ENCODE results near the gene ZNF143. TPM values are rescaled to one million over a fixed set of nuclear protein-coding genes. Genes with fewer than 3 reads are reported as not detected.
A peak's percentile ranks its signal among the peaks of the same experiment; 100 is the strongest.

ZNF143 gene
- total and polyA plus RNA-seq, 2 of the 4 experiments (the other 2 are of a cell fraction), result 23.8 to 49.6 TPM

DNA sequence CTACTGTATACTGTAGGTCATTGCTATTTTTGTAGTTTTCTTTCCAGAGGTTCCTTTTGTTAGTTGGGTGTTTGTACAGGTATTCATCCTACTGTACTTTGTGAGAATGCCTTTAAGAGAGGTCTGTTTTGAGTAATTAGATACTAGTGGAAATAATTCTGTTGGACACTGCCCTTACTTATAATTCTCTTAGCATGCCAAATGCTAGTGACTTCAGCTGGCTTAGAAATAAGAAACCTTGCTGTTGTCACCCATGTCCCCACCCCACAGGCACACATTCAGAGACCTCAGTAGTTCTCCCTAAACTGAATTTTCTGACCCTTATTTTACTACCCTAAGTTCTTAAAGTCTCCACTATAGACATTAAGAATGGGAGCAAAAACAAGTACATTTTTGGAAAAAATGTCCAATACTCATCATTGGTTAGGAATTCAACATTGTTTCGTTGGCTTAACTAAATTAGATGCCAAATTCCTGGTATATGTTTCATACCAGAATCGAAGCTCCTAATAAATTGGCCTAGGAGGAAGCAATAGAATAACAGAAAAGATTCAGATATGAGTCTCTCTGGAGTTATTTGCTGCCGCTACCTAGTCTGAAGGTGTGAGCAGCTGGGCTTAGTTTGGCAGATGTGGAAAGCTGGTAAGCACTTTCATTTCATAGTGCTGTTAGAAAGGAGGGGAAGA lies 28.4 kb downstream of the ZNF143 start (continued):
- TF ChIP-seq, protein P1, sequence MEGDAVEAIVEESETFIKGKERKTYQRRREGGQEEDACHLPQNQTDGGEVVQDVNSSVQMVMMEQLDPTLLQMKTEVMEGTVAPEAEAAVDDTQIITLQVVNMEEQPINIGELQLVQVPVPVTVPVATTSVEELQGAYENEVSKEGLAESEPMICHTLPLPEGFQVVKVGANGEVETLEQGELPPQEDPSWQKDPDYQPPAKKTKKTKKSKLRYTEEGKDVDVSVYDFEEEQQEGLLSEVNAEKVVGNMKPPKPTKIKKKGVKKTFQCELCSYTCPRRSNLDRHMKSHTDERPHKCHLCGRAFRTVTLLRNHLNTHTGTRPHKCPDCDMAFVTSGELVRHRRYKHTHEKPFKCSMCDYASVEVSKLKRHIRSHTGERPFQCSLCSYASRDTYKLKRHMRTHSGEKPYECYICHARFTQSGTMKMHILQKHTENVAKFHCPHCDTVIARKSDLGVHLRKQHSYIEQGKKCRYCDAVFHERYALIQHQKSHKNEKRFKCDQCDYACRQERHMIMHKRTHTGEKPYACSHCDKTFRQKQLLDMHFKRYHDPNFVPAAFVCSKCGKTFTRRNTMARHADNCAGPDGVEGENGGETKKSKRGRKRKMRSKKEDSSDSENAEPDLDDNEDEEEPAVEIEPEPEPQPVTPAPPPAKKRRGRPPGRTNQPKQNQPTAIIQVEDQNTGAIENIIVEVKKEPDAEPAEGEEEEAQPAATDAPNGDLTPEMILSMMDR (conservative IDR thresholded peaks at IDR 0.05; ENCODE audit: low read depth, low read length), result no peak

DNA sequence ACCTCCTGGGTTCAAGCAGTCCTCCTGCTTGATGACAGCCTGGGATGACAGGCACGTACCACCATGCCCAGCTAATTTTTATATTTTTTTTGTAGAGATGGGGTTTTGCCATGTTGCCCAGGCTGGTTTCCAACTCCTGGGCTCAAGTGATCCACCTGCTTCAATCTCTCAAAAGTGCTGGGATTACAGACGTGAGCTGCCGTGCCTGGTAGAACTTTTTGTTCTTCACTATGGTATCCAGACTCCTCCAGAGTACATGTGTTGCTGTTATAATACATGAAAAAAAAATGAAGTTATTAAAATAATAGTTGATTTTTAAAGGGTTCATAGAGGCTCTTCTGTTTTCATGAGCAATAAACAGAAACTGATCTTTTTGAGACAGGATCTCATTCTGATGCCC lies 29.6 kb downstream of the ZNF143 start:
- no peak overlapping the region for H3K56ac ChIP-seq (ENCODE audit: extremely low read depth, insufficient read depth, low read length)
- H2AFZ ChIP-seq (replicated peaks; ENCODE audit: low read length, poor library complexity), result no peak overlapping the region
- no peak overlapping the region for H3K4me3 ChIP-seq (ENCODE audit: insufficient read depth, low read depth, low read length)
- intact Hi-C loops (cut with micrococcal nuclease) (no loop called here), dilution Hi-C loops (cut with HindIII; ENCODE audit: low sequenced_read_pairs, unreplicated experiment) (no loop called here), in situ Hi-C loops (cut with MboI; ENCODE audit: low sequenced_read_pairs) (no loop called here)
- 0 out of 2 replicates have a peak overlapping the region, but pooled peaks have one; percentile 52 for H3K14ac ChIP-seq (replicated peaks; ENCODE audit: low read depth, low read length)
- H3K27ac ChIP-seq (ENCODE audit: insufficient read depth, low read length), result no peak overlapping the region
- no peak overlapping the region for H3K18ac ChIP-seq (ENCODE audit: low read depth, low read length)
- ATAC-seq (ENCODE audit: low read depth) (no peak), DNase-seq (no peak)
- no peak overlapping the region for H3K9ac ChIP-seq (ENCODE audit: low read depth, low read length)
- no TSS peak for BruUV-seq (replicated peaks)
- H4K8ac ChIP-seq (ENCODE audit: low read depth in 2 of 2, low read length in 2 of 2), result peak overlapping the region; percentile 70 to 80; a peak in 2 of 4 replicates
- H3K9me1 ChIP-seq (ENCODE audit: insufficient read depth, low read length), result peaks cover 7% of the 10 kb centered on the region
- H2BK20ac ChIP-seq (ENCODE audit: low read depth, low read length), result peak overlapping the region; percentile 25; the same call in 1 of the 2 replicates
- ChIA-PET CTCF (interaction anchor here (2.0 kb wide), 1 partner anchor 17 kb away, joined by 6 read pairs; no protein-coding TSS in a partner anchor), POLR2A (ENCODE audit: unreplicated experiment) (no interaction called here)
- no peak overlapping the region for H3K23ac ChIP-seq (ENCODE audit: low read depth, low read length)
- H4K20me1 ChIP-seq (ENCODE audit: insufficient read depth, low read length), result no peaks in the 10 kb centered on the region
- peaks cover 8% of the 10 kb centered on the region for H3K36me3 ChIP-seq (ENCODE audit: control insufficient read depth, insufficient read depth, low read length)
- no CpG with 5 or more reads among the region's 3 CpGs for WGBS, 2 experiments (ENCODE audit: extremely low coverage in 2 of 2, insufficient read length in 1 of 2)
- no peak overlapping the region for H2AK9ac ChIP-seq (replicated peaks; ENCODE audit: low read depth, low read length, poor library complexity)
- no peak overlapping the region for H3K4me2 ChIP-seq (ENCODE audit: low read depth, low read length)
- H3K9me3 ChIP-seq (ENCODE audit: control insufficient read depth, insufficient read depth, low read length), result no peaks in the 10 kb centered on the region
- H2BK5ac ChIP-seq (ENCODE audit: low read depth, low read length, poor library complexity, severe bottlenecking), result no peak overlapping the region
- no peak overlapping the region for H4K5ac ChIP-seq (ENCODE audit: low read depth, low read length)
- peaks cover 9% of the 10 kb centered on the region for H3K4me1 ChIP-seq (ENCODE audit: control insufficient read depth, insufficient read depth, low read length)
- 0 out of 3 replicates have a peak overlapping the region, but pooled peaks have one; percentile 58 for H2BK15ac ChIP-seq (ENCODE audit: low read depth, low read length)
- peak overlapping the region; percentile 58 for H2AK5ac ChIP-seq (ENCODE audit: low read depth, low read length)
- H2BK120ac ChIP-seq (ENCODE audit: low read depth, low read length), result peak overlapping the region; percentile 82
- H4K91ac ChIP-seq (ENCODE audit: insufficient read depth, low read depth, low read length), result no peak overlapping the region
- H3K27me3 ChIP-seq (ENCODE audit: control insufficient read depth, insufficient read depth, low read length), result no peaks in the 10 kb centered on the region
- peaks cover 0 to 23% of the 10 kb centered on the region in 2 experiments; a peak in 3 of 4 replicates for H3K79me1 ChIP-seq (ENCODE audit: low read depth in 1 of 2, low read length in 2 of 2)
- peak overlapping the region; percentile 76 for H3K4ac ChIP-seq (ENCODE audit: low read depth, low read length)
- no peak for TF ChIP-seq RFX5 (IDR thresholded peaks at IDR 0.05; ENCODE audit: low read depth, low read length)
- TF ChIP-seq CEBPB (IDR thresholded peaks at IDR 0.05; ENCODE audit: low read depth, low read length), result no peak
- TF ChIP-seq, protein P2, sequence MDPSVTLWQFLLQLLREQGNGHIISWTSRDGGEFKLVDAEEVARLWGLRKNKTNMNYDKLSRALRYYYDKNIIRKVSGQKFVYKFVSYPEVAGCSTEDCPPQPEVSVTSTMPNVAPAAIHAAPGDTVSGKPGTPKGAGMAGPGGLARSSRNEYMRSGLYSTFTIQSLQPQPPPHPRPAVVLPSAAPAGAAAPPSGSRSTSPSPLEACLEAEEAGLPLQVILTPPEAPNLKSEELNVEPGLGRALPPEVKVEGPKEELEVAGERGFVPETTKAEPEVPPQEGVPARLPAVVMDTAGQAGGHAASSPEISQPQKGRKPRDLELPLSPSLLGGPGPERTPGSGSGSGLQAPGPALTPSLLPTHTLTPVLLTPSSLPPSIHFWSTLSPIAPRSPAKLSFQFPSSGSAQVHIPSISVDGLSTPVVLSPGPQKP (IDR thresholded peaks at IDR 0.05; ENCODE audit: borderline replicate concordance, low read depth, low read length), result no peak
- TF ChIP-seq, protein P1 (conservative IDR thresholded peaks at IDR 0.05; ENCODE audit: low read depth, low read length), result no peak
- TF ChIP-seq POLR2A (IDR thresholded peaks at IDR 0.05; ENCODE audit: low read depth, low read length), result no peak
- no peak for TF ChIP-seq CHD1 (IDR thresholded peaks at IDR 0.05; ENCODE audit: low read depth, low read length)
- no peak for TF ChIP-seq FOS (IDR thresholded peaks at IDR 0.05; ENCODE audit: low read depth, low read length)
- no peak for TF ChIP-seq RCOR1 (IDR thresholded peaks at IDR 0.05; ENCODE audit: insufficient replicate concordance, low read length)
- TF ChIP-seq SMC3 (IDR thresholded peaks at IDR 0.05; ENCODE audit: low read depth, low read length), result no peak
- TF ChIP-seq RAD21 (IDR thresholded peaks at IDR 0.05; ENCODE audit: low read length), result no peak
- no peak for TF ChIP-seq NFE2L2 (IDR thresholded peaks at IDR 0.05; ENCODE audit: low read depth, low read length)
